Measurements from ENCODE around the gene HIVEP1.

- TF ChIP-seq CTCF (IDR thresholded peaks at IDR 0.05) = no peak
- TF ChIP-seq USF1 (IDR thresholded peaks at IDR 0.05; ENCODE audit: borderline replicate concordance, low read depth) = no peak
- no peak for TF ChIP-seq RAD21 (IDR thresholded peaks at IDR 0.05; ENCODE audit: low read length)
- TF ChIP-seq REST (IDR thresholded peaks at IDR 0.05; ENCODE audit: low read depth, low read length) = no peak
- no peak for TF ChIP-seq ZBTB33 (IDR thresholded peaks at IDR 0.05; ENCODE audit: borderline replicate concordance, low read depth)
- no peak for TF ChIP-seq MXI1 (IDR thresholded peaks at IDR 0.05; ENCODE audit: low read depth, low read length)
- no peak for TF ChIP-seq SMC3 (IDR thresholded peaks at IDR 0.05; ENCODE audit: low read depth, low read length)
- TF ChIP-seq PBX3 (IDR thresholded peaks at IDR 0.05) = no peak
- no peak for TF ChIP-seq FOXM1 (IDR thresholded peaks at IDR 0.05; ENCODE audit: low read depth)
- no peak for TF ChIP-seq NFIC (IDR thresholded peaks at IDR 0.05; ENCODE audit: borderline replicate concordance)
- TF ChIP-seq EZH2phosphoT487 (IDR thresholded peaks at IDR 0.05; ENCODE audit: borderline replicate concordance, low read depth) = no peak
Measured at GRCh38 chr6:12032783-12033573, 20.9 kb downstream of the HIVEP1 start.

Measured in SK-N-SH (cell line).